Peyer's patch (tissue), 4 donors: ENCODE data around the gene TMEM132D.

Experiments used
- CTCF ChIP-seq, 6 experiments: fragments of 450-650 bp in 4 of 6; fragments of 200-600 bp in 2 of 6; sonication (generic) in 1 of 6; IDR thresholded peaks; one replicate each; pipeline ENCODE4 v1.5.1; 2017 to 2019; ENCODE audit warnings: antibody characterized with exemption in 6 of 6, mild to moderate bottlenecking in 3 of 6, moderate library complexity in 1 of 6
- POLR2A ChIP-seq, 2 donors: fragments of 450-650 bp; IDR thresholded peaks; one replicate each; pipeline ENCODE4 v1.5.1; 2017; ENCODE audit warnings: antibody characterized with exemption in 2 of 2, mild to moderate bottlenecking in 2 of 2, moderate library complexity in 2 of 2

GRCh38 chr12:129366656-129367055 lies 537.2 kb downstream of the TMEM132D start:
- TF ChIP-seq POLR2A (IDR thresholded peaks at IDR 0.05) (no peak), CTCF (IDR thresholded peaks at IDR 0.05) (no peak)
